HepG2 (cell line): Measurements from ENCODE around the gene SSNA1. TPM values are rescaled to one million over a fixed set of nuclear protein-coding genes. Genes with fewer than 3 reads are reported as not detected.
A peak's percentile ranks its signal among the peaks of the same experiment; 100 is the strongest.

Experiments used
- GABPB1 ChIP-seq: IDR thresholded peaks from 2 replicates; pipeline ENCODE4 v1.6.1; 2016; ENCODE audit warnings: mild to moderate bottlenecking, missing genetic modification reagents, moderate library complexity, missing compliant biosample characterization
- HMGA1 ChIP-seq: sonication (generic); formaldehyde crosslinking; conservative IDR thresholded peaks from 2 replicates; pipeline ENCODE4 v1.4.0; 2020; ENCODE audit warnings: missing genetic modification reagents
- HNRNPH1 ChIP-seq: fragments of 200-400 bp; formaldehyde crosslinking; optimal IDR thresholded peaks from 2 replicates; pipeline ENCODE3; 2017; ENCODE audit warnings: mild to moderate bottlenecking, low read depth, low read length
- HOXD1 ChIP-seq: sonication (generic); formaldehyde crosslinking; IDR thresholded peaks from 2 replicates; pipeline ENCODE4 v1.5.0; 2020; ENCODE audit warnings: missing genetic modification reagents
- MED1 ChIP-seq: sonication (generic); formaldehyde crosslinking; IDR thresholded peaks from 2 replicates; pipeline ENCODE4 v1.4.0; 2020; ENCODE audit warnings: missing genetic modification reagents
- MNT ChIP-seq: fragments of 450-650 bp; IDR thresholded peaks from 2 replicates; pipeline ENCODE4 v1.6.1; 2016
- MTA1 ChIP-seq: sonication (generic); formaldehyde crosslinking; IDR thresholded peaks from 2 replicates; pipeline ENCODE4 v1.4.0; 2020; ENCODE audit warnings: missing genetic modification reagents, mild to moderate bottlenecking, borderline replicate concordance
- NFKB2 ChIP-seq: sonication (generic); formaldehyde crosslinking; IDR thresholded peaks from 2 replicates; pipeline ENCODE4 v1.4.0; 2020; ENCODE audit warnings: missing genetic modification reagents, borderline replicate concordance
- PATZ1 ChIP-seq: sonication (generic); formaldehyde crosslinking; IDR thresholded peaks from 2 replicates; pipeline ENCODE4 v1.4.0; 2020; ENCODE audit warnings: missing genetic modification reagents
- PHB2 ChIP-seq: fragments of 450-650 bp; IDR thresholded peaks from 2 replicates; pipeline ENCODE4 v1.6.1; 2018; ENCODE audit not compliant: partially characterized antibody
- RXRB ChIP-seq: IDR thresholded peaks from 2 replicates; pipeline ENCODE4 v1.6.1; 2016; ENCODE audit warnings: borderline replicate concordance, missing genetic modification reagents, missing compliant biosample characterization
- SUZ12 ChIP-seq: fragments of 150-350 bp; IDR thresholded peaks from 2 replicates; pipeline ENCODE4 v1.6.1; 2014; ENCODE audit warnings: low read depth, low read length
- ZNF251 ChIP-seq: sonication (generic); formaldehyde crosslinking; IDR thresholded peaks from 2 replicates; pipeline ENCODE4 v1.9.0; 2021; ENCODE audit warnings: mild to moderate bottlenecking, missing genetic modification reagents
- ZNF329 ChIP-seq: sonication (generic); formaldehyde crosslinking; IDR thresholded peaks from 2 replicates; pipeline ENCODE4 v1.9.0; 2021; ENCODE audit warnings: low read depth, mild to moderate bottlenecking, missing genetic modification reagents
- ZNF33A ChIP-seq: sonication (generic); formaldehyde crosslinking; IDR thresholded peaks from 2 replicates; pipeline ENCODE4 v1.5.1; 2020; ENCODE audit warnings: missing genetic modification reagents, mild to moderate bottlenecking, moderate library complexity, borderline replicate concordance
- polyA plus RNA-seq, 8 experiments: library from polyadenylated mRNA; depleted of rRNA in 3 of 8; stranded (reverse) in 7 of 8; unstranded in 1 of 8; fragments of >200 nt; fragmentation: Illumina TruSeq in 4 of 8; extraction: Trizol in 4 of 8; gene quantifications; 2 replicates each; pipeline versions ENCODE4 v1.2.1 to v1.2.3, GENCODE V29; 2011 to 2016; ENCODE audit warnings: low read depth in 4 of 8, missing spikeins in 1 of 8, mixed read lengths in 1 of 8; ENCODE audit not compliant: insufficient read depth in 1 of 8
- total RNA-seq, 5 experiments: library from RNA; depleted of rRNA; stranded (reverse); fragments of >200 nt; fragmentation: Illumina TruSeq; extraction: Trizol; gene quantifications; 2 replicates each; pipeline ENCODE4 v1.2.3, GENCODE V29; 2016; ENCODE audit warnings: low read depth in 1 of 5
- TF ChIP-seq, protein P1 (sequence below): sonication (generic); formaldehyde crosslinking; IDR thresholded peaks from 2 replicates; pipeline ENCODE4 v1.4.0; 2020; ENCODE audit warnings: mild to moderate bottlenecking, missing genetic modification reagents
- TF ChIP-seq, protein P2 (sequence below): sonication (generic); formaldehyde crosslinking; IDR thresholded peaks from 2 replicates; pipeline ENCODE4 v1.5.1; 2020; ENCODE audit warnings: missing genetic modification reagents, mild to moderate bottlenecking, borderline replicate concordance
- TF ChIP-seq, protein P3 (sequence below): sonication (generic); formaldehyde crosslinking; IDR thresholded peaks from 2 replicates; pipeline ENCODE4 v1.8.0; 2022; ENCODE audit warnings: mild to moderate bottlenecking, missing genetic modification reagents, moderate library complexity
- TF ChIP-seq, protein P4 (sequence below): sonication (generic); formaldehyde crosslinking; conservative IDR thresholded peaks from 2 replicates; pipeline ENCODE4 v1.8.0; 2022; ENCODE audit warnings: mild to moderate bottlenecking, moderate library complexity, missing genetic modification reagents

The SSNA1 gene
- total and polyA plus RNA-seq, 2 of the 13 experiments (the other 11 are each of a cell fraction or from before 2014, with no cell fraction given) = 35.9 to 49.4 TPM

DNA sequence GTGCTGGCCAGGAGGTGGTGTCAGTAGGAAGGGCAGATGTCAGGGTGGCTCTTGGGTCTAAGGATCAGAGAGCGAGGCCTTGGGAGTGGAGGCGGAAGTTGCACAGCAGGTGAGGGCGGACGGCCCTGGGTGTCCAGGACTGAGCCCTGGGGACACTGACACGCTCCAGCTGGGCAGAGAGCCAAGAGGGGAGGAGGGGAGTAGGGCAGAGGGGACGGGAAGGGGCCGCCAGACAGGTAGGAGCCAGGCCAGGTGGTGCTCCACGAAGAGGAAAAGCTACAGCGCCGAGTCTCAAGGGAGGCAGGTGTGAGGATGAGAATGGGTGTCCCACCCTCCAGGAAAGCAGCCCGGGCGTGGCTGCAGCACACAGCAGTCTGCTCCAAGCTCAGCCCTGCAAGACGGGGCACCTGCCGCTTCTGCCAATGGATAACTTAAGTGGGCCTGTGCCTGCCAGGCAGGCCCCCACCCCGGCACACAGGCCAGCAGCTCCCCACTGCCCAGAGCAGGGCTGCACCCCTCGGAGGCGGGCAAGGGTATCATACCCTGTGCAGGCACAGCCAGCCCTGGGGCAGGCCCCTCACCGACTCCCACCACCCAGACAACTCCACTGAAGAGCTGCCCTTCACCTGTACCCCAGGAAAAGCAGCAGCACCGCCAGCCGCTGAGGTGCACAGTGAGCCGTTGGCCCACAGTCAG lies 7.2 kb downstream of the SSNA1 start (continued):
- TF ChIP-seq MNT (no peak), MED1 (CRISPR knock-in tag) (peak; percentile 17; the same call in 1 of the 2 replicates), ZNF329 (CRISPR knock-in tag) (no peak), HMGA1 (no peak), HNRNPH1 (no peak), PATZ1 (CRISPR knock-in tag) (no peak), PHB2 (no peak), ZNF33A (CRISPR knock-in tag) (no peak), GABPB1 (CRISPR knock-in tag) (no peak; the same call in 1 of the 2 replicates), ZNF251 (CRISPR knock-in tag) (no peak), RXRB (peak; percentile 59; the same call in 1 of the 2 replicates), MTA1 (CRISPR knock-in tag) (0 out of 2 replicates have a peak, but pooled peaks have one; percentile 37), HOXD1 (CRISPR knock-in tag) (no peak), NFKB2 (CRISPR knock-in tag) (no peak), SUZ12 (no peak)
- TF ChIP-seq, protein P1, sequence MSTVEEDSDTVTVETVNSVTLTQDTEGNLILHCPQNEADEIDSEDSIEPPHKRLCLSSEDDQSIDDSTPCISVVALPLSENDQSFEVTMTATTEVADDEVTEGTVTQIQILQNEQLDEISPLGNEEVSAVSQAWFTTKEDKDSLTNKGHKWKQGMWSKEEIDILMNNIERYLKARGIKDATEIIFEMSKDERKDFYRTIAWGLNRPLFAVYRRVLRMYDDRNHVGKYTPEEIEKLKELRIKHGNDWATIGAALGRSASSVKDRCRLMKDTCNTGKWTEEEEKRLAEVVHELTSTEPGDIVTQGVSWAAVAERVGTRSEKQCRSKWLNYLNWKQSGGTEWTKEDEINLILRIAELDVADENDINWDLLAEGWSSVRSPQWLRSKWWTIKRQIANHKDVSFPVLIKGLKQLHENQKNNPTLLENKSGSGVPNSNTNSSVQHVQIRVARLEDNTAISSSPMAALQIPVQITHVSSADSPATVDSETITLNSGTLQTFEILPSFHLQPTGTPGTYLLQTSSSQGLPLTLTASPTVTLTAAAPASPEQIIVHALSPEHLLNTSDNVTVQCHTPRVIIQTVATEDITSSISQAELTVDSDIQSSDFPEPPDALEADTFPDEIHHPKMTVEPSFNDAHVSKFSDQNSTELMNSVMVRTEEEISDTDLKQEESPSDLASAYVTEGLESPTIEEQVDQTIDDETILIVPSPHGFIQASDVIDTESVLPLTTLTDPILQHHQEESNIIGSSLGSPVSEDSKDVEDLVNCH (CRISPR knock-in tag) = no peak
- TF ChIP-seq, protein P2, sequence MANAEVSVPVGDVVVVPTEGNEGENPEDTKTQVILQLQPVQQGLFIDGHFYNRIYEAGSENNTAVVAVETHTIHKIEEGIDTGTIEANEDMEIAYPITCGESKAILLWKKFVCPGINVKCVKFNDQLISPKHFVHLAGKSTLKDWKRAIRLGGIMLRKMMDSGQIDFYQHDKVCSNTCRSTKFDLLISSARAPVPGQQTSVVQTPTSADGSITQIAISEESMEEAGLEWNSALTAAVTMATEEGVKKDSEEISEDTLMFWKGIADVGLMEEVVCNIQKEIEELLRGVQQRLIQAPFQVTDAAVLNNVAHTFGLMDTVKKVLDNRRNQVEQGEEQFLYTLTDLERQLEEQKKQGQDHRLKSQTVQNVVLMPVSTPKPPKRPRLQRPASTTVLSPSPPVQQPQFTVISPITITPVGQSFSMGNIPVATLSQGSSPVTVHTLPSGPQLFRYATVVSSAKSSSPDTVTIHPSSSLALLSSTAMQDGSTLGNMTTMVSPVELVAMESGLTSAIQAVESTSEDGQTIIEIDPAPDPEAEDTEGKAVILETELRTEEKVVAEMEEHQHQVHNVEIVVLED = no peak
- TF ChIP-seq, protein P3, sequence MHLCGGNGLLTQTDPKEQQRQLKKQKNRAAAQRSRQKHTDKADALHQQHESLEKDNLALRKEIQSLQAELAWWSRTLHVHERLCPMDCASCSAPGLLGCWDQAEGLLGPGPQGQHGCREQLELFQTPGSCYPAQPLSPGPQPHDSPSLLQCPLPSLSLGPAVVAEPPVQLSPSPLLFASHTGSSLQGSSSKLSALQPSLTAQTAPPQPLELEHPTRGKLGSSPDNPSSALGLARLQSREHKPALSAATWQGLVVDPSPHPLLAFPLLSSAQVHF (CRISPR knock-in tag) = no peak
- TF ChIP-seq, protein P4, sequence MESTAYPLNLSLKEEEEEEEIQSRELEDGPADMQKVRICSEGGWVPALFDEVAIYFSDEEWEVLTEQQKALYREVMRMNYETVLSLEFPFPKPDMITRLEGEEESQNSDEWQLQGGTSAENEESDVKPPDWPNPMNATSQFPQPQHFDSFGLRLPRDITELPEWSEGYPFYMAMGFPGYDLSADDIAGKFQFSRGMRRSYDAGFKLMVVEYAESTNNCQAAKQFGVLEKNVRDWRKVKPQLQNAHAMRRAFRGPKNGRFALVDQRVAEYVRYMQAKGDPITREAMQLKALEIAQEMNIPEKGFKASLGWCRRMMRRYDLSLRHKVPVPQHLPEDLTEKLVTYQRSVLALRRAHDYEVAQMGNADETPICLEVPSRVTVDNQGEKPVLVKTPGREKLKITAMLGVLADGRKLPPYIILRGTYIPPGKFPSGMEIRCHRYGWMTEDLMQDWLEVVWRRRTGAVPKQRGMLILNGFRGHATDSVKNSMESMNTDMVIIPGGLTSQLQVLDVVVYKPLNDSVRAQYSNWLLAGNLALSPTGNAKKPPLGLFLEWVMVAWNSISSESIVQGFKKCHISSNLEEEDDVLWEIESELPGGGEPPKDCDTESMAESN (CRISPR knock-in tag) = 0 out of 2 replicates have a peak, but pooled peaks have one; percentile 34
